ENCODE data around the gene USP2. TPM values are rescaled to one million over a fixed set of nuclear protein-coding genes. Genes with fewer than 3 reads are reported as not detected.

USP2 gene
- total RNA-seq, 2 experiments from 2014 or later: 10.6 to 24.5 TPM

GRCh38 chr11:119365071-119365591, 16.4 kb downstream of the USP2 start:
- Histone ChIP-seq H3K79me2 (ENCODE audit: insufficient read depth, low read depth, low read length) (peaks cover 27% of the 10 kb centered on the region), H3K9me3 (ENCODE audit: low read length) (no peaks in the 10 kb centered on the region), H3K9me2 (ENCODE audit: insufficient read depth, low read length) (no peaks in the 10 kb centered on the region), H3K27ac (ENCODE audit: low read depth, low read length, poor library complexity, severe bottlenecking) (peak overlapping the region; percentile 41), H4K20me1 (ENCODE audit: insufficient read depth, low read length) (no peaks in the 10 kb centered on the region), H3K4me3 (ENCODE audit: low read depth, low read length, poor library complexity, severe bottlenecking) (peak overlapping the region; percentile 78), H3K4me2 (ENCODE audit: low read length) (peak overlapping the region; percentile 76), H3K36me3 (ENCODE audit: insufficient read depth, low read length) (no peaks in the 10 kb centered on the region), H3K4me1 (ENCODE audit: insufficient read depth, low read length, poor library complexity, severe bottlenecking) (peaks cover 85% of the 10 kb centered on the region), H2AFZ (ENCODE audit: low read length) (no peak overlapping the region; the same call in 1 of the 2 replicates)
- no TSS peak for BruUV-seq (replicated peaks)
- TF ChIP-seq EZH2phosphoT487 (IDR thresholded peaks at IDR 0.05; ENCODE audit: borderline replicate concordance, low read depth, low read length) (no peak), CTCF (conservative IDR thresholded peaks at IDR 0.05; ENCODE audit: low read length) (no peak)
- POLR2A ChIA-PET: interaction anchor here (0.7 to 1.1 kb wide), 5 partner anchors 10 to 44 kb away, joined by 3 to 5 read pairs (median 4); partner anchors contain the start of gene RNF26
- DNase-seq (ENCODE audit: low spot score): peak; percentile 33
- intact Hi-C loops (cut with micrococcal nuclease; ENCODE audit: unreplicated experiment): no loop called here
- CTCF ChIA-PET (ENCODE audit: unreplicated experiment): interaction anchor here (1.0 to 1.2 kb wide), 4 partner anchors 8 to 110 kb away, joined by 3 to 5 read pairs (median 4); no protein-coding TSS in a partner anchor

GRCh38 chr11:119363851-119364590, 17.5 kb downstream of the USP2 start:
- CTCF ChIA-PET (ENCODE audit: unreplicated experiment): interaction anchor here (0.6 to 1.2 kb wide), 5 partner anchors 9 to 192 kb away, joined by 3 to 6 read pairs (median 4); no protein-coding TSS in a partner anchor
- TF ChIP-seq EZH2phosphoT487 (IDR thresholded peaks at IDR 0.05; ENCODE audit: borderline replicate concordance, low read depth, low read length) (no peak), CTCF (conservative IDR thresholded peaks at IDR 0.05; ENCODE audit: low read length) (peak; percentile 18; the same call in 1 of the 2 replicates)
- intact Hi-C loops (cut with micrococcal nuclease; ENCODE audit: unreplicated experiment): loop anchor here (5.0 kb wide), 1 partner anchor 122 kb away; no protein-coding TSS in a partner anchor
- no TSS peak for BruUV-seq (replicated peaks)
- Histone ChIP-seq H3K36me3 (ENCODE audit: insufficient read depth, low read length) (peaks cover 6% of the 10 kb centered on the region), H3K4me1 (ENCODE audit: insufficient read depth, low read length, poor library complexity, severe bottlenecking) (peaks cover 86% of the 10 kb centered on the region), H3K27ac (ENCODE audit: low read depth, low read length, poor library complexity, severe bottlenecking) (peak overlapping the region; percentile 83), H3K79me2 (ENCODE audit: insufficient read depth, low read depth, low read length) (peaks cover 27% of the 10 kb centered on the region), H4K20me1 (ENCODE audit: insufficient read depth, low read length) (no peaks in the 10 kb centered on the region), H3K4me3 (ENCODE audit: low read depth, low read length, poor library complexity, severe bottlenecking) (peak overlapping the region; percentile 78), H3K4me2 (ENCODE audit: low read length) (peak overlapping the region; percentile 92), H2AFZ (ENCODE audit: low read length) (peak overlapping the region; percentile 20; the same call in 1 of the 2 replicates), H3K9me3 (ENCODE audit: low read length) (no peaks in the 10 kb centered on the region), H3K9me2 (ENCODE audit: insufficient read depth, low read length) (no peaks in the 10 kb centered on the region)
- POLR2A ChIA-PET: interaction anchor here (0.7 to 4.5 kb wide), 6 partner anchors 9 to 43 kb away, joined by 3 to 26 read pairs (median 4); partner anchors contain the start of gene RNF26
- DNase-seq (ENCODE audit: low spot score): peak; percentile 83

All from OCI-LY7 (cell line).